GM12874 (cell line): ENCODE data around the gene UPK3A.

Source experiments
- TF ChIP-seq, protein P1 (sequence below): IDR thresholded peaks from 2 replicates; pipeline ENCODE4 v1.5.1; 2011; ENCODE audit warnings: low read depth, mild to moderate bottlenecking, control low read depth, low read length, moderate library complexity; ENCODE audit not compliant: insufficient read depth

UPK3A gene

DNA sequence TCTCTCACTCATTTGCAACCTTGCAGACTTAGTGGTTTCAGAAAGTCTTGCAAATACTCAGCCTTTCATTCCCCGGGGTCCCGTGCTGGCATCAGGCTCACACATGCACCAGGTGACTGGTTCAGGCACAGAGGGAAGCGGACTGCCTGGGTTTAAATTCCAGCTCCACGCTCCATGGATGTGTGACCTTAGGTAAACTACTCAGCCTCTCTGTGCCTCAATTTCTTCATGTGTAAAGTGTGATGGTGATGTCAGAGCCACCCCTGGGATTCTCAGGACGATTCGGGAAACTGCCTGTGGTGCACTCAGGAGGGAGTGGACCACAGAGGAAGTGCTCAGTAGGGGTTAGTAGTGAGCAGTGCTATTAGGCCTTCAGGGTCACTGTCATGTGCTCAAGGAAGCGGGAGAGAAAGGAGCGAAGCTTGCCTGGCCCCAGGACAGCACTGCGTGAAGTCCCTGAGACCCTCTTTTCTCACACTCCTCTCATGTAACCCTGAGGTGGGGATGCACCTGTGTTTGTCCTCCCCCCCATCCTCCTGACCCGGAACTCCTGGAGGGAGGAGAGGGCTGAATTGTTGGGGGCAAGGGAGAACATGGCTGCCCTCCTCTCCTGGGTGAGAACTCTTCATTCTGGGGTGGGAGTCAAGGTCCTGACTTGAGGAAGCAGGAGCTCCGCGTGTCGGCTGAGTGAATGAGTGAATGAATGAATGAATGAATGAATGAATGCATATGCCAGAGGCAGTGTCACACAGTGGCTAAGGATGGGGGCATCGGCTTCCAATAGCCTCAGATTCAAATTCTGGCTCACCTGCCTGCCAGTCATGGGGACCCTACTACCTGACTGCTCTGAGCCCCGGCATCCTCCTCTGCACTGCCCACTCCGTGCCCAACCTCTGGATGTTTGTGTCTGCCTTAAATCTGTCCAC, 14.4 kb upstream of the UPK3A start:
- TF ChIP-seq, protein P1, sequence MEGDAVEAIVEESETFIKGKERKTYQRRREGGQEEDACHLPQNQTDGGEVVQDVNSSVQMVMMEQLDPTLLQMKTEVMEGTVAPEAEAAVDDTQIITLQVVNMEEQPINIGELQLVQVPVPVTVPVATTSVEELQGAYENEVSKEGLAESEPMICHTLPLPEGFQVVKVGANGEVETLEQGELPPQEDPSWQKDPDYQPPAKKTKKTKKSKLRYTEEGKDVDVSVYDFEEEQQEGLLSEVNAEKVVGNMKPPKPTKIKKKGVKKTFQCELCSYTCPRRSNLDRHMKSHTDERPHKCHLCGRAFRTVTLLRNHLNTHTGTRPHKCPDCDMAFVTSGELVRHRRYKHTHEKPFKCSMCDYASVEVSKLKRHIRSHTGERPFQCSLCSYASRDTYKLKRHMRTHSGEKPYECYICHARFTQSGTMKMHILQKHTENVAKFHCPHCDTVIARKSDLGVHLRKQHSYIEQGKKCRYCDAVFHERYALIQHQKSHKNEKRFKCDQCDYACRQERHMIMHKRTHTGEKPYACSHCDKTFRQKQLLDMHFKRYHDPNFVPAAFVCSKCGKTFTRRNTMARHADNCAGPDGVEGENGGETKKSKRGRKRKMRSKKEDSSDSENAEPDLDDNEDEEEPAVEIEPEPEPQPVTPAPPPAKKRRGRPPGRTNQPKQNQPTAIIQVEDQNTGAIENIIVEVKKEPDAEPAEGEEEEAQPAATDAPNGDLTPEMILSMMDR: no peak

DNA sequence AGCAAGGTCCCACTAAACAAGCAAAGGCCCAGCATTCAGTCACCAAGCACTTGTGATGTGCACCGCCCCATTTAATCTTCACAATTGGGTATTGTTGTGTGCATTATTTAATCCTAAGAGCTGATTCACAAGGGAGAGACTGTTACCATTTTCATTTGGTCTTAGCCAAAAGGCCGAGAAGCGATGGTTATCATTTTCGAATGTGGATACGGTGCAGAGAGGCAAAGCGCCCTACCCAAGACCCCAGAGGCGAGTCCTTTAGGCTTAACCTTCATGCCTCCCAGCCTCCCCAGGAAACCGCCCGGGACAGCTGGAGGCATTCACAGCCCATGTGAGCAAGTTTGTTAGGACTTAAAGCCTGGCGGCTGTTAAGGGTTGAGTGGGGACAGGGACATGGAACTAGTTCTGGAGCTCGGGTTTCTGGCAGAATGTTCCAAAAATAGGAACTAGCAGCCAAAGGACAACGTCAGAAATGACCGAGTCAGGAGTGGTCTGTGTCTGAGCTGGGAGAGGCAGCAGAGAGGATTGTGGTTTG, 13.0 kb upstream of the UPK3A start:
- TF ChIP-seq, protein P1: no peak

DNA sequence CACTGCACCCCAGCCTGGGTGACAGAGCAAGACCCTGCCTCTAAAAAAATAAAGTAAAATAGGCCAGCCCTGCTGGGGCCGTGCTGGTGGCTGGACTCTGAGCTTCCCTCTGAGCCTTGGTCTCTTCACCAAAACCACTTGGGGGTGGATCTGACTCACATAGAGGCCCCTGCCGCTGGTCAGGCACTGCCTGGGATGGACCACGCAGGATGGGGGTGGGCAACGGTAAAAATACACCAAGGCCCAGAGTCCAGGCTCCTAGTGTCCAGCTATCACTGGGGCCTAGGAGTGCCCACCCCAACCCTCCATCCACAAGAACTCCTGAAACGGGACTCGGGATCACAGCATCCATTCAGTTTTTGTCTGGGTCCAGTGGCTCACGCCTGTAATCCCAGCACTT, 12.3 kb upstream of the UPK3A start:
- TF ChIP-seq, protein P1: no peak

DNA sequence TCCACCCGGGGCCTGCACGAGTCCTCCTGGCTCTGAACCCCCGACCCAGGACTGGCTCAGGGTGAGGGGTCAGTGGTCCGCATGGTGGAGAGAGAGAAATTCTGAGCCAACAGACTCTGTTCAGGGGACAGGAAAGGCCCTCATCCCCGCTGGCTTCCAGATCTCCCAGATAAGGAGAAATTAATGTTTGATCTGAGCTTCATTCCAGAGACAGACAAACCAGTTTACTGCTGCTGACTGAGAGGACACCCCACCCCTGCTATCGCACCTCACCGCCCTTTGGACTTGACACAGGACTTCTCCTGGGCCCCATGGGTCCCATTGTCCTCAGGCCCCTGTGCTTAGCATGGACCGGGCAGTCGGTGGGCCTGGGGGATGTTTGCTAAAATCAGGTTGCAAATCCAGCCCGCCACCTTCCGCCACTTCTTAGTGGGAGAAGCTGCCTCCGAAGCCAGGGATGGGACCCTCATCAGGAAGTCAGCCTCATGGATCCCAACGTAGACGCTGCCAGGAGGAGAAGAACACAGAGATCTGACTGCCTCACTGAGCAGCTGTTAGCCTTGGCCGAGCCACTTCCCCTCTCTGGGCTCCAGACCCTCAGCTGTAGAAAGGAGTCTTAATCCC, 11.2 kb upstream of the UPK3A start:
- TF ChIP-seq, protein P1: no peak

DNA sequence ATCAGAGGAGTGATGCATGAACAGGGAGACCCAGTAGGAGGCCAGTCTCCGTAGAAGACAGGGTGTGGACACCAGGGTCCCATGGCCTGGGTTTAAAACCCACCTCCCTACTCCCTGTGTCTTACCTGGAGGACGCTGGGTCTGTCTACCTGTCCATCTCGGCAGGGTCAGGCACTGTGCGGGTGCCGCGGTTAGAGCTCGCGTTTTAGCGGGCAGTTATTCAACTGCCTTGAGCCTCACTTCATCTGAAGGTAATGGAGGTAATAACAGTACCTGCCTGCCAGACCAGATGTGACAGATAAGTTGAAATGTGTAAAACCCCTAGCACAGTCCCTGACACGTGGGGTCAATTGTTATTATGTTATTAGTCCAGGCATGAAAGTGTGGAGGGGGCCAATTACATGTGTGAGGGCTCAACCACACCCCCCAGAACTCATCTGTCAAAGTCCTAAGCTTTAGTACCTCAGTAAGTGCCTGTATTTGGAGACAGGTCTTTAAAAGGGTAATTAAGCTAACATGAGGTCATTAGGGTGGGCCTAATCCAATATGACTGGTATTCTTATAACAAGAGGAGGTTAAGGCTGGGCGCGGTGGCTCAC, 8.1 kb upstream of the UPK3A start:
- TF ChIP-seq, protein P1: no peak

DNA sequence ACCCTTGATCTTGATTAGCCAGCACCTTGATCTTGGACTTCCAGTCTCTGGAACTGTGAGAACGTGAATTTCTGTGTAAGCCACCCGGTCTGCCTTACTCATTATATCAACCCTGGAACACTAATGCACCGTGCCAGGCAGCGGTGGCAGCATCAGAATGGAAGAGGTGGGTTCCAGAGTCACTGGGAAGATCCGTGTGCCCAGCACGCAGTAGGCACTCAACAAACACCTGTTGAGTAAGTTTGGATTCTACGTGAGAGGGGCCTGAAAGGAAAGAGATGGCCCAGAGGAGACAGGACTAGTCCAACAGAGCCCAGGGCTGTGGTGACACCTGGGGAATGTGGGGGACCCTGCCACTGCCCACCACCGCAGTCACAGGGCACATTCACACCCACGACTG, 6.6 kb upstream of the UPK3A start:
- TF ChIP-seq, protein P1: no peak

DNA sequence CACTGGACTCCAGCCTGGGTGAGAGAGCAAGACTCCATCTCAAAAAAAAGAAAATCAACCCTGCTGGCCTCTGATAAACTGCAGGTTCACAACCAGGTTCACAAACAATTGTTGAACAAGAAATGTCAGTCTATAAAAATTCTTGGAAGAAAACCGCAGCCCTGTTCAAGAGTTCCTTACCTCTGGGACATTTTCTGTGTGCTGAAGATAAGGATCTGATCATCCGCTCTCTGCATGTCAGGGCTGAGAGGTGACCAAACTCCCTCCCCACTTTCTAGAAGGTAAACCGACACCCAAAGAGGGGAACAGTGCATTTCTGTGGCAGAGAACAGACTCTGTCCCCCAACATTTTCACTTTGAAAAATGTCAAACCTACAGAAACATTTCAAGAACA, 4.2 kb upstream of the UPK3A start:
- TF ChIP-seq, protein P1: no peak
